ENCODE data around the gene DOCK6.
A peak's percentile ranks its signal among the peaks of the same experiment; 100 is the strongest.

The DOCK6 gene

DNA sequence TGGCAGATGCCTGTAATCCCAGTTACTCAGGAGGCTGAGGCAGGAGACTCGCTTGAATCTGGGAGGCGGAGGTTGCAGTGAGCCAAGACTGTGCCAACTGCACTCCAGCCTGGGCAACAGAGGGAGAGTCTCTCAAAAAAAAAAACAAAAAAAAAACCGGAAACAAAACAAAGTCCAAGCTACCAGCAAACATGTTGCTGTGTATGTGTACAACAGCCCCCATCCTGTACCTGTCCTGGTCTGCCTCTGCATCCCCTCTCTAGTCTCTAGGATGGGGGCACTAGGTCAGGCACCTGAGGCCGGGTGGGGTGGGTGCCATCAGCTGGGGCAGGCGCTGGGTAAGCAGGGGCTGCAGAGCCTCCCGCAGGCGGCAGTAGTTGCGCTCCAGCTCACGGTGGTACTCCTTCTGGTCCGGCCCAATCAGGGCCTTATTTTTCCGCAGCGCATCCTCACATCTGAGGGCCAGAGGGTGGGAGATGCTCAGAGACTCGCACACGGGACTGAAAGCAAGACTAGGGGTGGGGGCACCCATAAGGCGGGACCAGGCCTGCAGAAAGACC, 62.2 kb downstream of the DOCK6 start:
- H3K4me3 ChIP-seq (ENCODE audit: control insufficient read depth, low read depth, low read length) = no peak overlapping the region
- DNase-seq (ENCODE audit: low read depth) = no peak
- TF ChIP-seq, protein P1, sequence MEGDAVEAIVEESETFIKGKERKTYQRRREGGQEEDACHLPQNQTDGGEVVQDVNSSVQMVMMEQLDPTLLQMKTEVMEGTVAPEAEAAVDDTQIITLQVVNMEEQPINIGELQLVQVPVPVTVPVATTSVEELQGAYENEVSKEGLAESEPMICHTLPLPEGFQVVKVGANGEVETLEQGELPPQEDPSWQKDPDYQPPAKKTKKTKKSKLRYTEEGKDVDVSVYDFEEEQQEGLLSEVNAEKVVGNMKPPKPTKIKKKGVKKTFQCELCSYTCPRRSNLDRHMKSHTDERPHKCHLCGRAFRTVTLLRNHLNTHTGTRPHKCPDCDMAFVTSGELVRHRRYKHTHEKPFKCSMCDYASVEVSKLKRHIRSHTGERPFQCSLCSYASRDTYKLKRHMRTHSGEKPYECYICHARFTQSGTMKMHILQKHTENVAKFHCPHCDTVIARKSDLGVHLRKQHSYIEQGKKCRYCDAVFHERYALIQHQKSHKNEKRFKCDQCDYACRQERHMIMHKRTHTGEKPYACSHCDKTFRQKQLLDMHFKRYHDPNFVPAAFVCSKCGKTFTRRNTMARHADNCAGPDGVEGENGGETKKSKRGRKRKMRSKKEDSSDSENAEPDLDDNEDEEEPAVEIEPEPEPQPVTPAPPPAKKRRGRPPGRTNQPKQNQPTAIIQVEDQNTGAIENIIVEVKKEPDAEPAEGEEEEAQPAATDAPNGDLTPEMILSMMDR (conservative IDR thresholded peaks at IDR 0.05; ENCODE audit: control insufficient read depth, insufficient read depth, low read depth, low read length) = no peak

DNA sequence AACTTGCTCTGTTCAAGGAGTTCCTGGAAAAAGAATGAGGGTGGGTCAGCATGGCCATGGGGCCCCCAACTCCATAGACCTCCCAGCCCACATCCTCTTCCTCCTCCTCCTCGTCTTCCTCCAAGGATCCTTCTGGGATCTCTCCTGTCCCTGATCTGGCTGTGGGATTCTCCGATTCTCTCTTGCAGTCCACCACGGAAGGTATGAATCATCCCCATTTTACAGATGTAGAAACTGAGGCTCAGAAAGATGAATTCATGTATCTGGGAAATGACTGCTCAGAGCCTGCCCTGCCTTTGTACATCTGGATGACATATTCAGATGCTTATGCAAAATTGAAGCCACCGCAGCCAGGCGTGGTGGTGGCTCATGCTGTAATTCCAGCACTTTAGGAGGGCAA, 62.8 kb downstream of the DOCK6 start:
- H3K4me3 ChIP-seq (ENCODE audit: control insufficient read depth, low read depth, low read length) = no peak overlapping the region
- no peak for DNase-seq (ENCODE audit: low read depth)
- TF ChIP-seq, protein P1 (conservative IDR thresholded peaks at IDR 0.05; ENCODE audit: control insufficient read depth, insufficient read depth, low read depth, low read length) = no peak

DNA sequence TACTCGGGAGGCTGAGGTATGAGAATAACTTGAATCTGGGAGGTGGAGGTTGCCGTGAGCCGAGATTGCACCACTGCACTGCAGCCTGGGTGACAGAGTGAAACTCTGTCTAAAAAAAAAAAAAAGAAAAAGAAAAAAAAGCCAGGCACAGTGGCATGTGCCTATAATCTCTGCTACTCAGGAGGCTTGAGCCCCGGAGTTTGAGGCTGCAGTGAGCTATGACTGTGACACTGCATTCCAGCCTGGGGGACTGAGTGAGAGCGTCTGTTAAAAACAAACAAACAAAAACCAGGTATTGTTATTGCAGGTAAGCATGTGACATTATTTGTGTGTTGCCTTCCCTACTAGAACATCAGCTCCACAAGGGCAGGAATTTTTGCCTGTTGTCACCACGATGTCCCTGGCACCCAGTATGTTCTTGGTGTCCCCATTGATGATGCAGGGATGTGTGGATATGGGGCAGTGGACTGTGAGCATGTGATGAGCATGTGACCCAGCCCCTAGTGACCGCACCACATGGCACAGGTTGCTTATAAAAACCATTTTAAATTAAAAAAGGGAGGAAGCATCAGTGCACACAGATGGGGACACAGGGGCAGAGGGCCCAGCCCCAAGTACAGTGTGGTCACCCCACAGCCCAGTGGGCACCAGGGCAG, 63.4 kb downstream of the DOCK6 start:
- TF ChIP-seq, protein P1 (conservative IDR thresholded peaks at IDR 0.05; ENCODE audit: control insufficient read depth, insufficient read depth, low read depth, low read length) = no peak
- H3K4me3 ChIP-seq (ENCODE audit: control insufficient read depth, low read depth, low read length) = no peak overlapping the region
- no peak for DNase-seq (ENCODE audit: low read depth)

DNA sequence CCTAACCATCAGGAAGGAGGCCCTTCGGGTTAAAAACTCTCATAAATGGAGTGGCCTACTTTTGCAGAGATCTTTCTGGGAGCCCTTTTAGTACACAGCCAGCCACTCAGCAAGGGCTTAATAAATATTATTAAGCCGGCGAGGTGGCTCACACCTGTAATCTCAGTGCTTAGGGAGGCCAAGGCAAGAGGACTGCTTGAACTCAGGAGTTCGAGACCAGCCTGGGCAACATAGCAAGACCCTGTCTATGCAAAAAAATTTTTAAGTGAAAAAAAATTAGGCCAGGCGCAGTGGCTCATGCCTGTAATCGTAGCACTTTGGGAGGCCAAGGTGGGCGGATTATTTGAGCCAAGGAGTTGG, 64.2 kb downstream of the DOCK6 start:
- no peak overlapping the region for H3K4me3 ChIP-seq (ENCODE audit: control insufficient read depth, low read depth, low read length)
- DNase-seq (ENCODE audit: low read depth) = no peak
- TF ChIP-seq, protein P1 (conservative IDR thresholded peaks at IDR 0.05; ENCODE audit: control insufficient read depth, insufficient read depth, low read depth, low read length) = no peak

DNA sequence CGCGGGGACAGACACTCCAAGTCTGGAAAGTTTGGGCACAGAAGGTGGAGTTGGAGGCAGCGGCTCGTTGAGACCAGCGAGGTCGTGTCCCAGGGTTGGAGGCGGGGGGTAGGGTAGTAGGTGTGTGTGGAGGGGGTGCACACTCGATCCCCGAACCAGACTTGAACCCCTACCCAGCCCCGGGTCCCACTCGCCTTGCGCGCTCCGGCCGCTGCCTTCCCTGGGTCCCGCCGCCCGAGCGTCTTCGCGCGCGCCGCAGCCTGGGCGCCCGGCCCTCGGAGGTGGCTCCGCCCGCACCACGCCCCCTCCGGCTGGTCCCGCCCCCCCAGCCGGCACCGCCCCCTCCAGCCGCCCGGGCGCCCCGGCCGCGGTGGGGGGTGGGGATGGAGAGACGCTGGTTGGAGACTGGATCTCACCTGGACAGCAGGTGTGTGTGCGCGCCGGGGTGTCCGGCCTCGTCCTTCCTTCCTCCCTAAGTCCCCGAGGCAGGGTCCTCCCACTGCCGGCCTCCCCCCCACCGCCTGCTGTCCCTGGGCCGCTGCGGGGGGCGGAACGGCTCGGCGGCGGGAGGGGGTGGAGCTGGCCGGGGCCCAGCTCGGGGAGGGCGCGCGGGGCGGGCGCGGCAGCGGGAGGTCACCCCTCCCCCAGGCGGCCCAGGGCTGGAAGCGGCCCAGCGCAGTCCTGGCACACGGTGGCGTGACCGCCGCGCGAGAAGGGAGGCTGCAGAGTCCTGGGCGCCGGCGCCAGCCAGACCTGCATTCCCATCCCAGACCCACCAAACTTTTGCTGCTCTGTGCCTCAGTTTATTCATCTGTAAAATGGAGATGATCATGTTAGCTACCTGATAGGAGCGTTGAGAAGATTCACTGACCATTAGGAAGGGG, 64.8 kb downstream of the DOCK6 start, which contains the start of gene KANK2:
Gene KANK2 (minus strand): TSS at position 255 of the 884 bp plus-strand sequence. CDS start 3,034 bp downstream, outside the sequence.
- peak; percentile 52 for DNase-seq (ENCODE audit: low read depth)
- TF ChIP-seq, protein P1 (conservative IDR thresholded peaks at IDR 0.05; ENCODE audit: control insufficient read depth, insufficient read depth, low read depth, low read length) = no peak
- peak within 1 kb of the TSS; percentile 71 for H3K4me3 ChIP-seq (ENCODE audit: control insufficient read depth, low read depth, low read length)

DNA sequence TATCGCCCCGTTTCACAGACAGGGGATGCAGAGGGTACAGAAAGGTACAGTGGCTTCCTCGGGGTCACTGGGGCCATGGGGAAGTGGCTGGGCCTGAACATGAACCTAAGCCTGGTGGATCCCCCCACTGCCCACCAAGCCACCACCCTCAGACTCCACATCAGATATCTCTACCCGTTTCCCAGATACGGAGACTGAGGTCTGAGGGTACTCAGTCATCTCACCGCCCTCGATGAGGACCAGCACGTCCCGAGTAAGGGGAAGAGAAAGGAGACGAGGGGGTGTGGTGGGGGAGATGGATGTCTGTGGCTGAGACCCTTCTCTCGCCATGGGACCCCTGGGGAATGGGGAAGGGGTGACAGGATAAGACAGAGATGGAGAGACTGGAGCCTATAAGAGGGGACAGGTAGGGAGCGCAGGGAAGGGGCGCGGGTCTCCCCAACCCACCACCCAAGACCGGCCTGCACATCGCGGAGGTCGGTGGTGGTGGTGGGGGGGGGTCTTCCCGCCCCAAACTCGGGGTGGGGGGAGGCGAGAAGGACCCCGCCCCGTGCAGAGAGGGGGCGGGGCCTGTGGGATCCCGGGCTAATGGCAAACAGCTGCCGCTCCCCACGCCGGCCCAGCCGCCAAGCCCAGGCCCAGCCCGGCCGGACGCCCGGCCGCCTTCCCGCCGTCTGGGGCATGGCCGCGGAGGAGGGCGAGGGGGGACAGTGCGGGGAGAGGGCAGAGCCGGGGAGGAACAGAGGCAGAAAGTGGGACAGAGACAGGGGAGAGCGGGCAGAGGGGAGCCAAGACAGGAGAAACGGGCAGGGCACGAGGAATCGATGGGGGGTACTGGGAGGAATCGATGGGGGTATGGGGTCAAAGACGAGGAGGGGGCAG, 65.7 kb downstream of the DOCK6 start:
- H3K4me3 ChIP-seq (ENCODE audit: control insufficient read depth, low read depth, low read length) = peak overlapping the region; percentile 71
- TF ChIP-seq, protein P1 (conservative IDR thresholded peaks at IDR 0.05; ENCODE audit: control insufficient read depth, insufficient read depth, low read depth, low read length) = no peak
- DNase-seq (ENCODE audit: low read depth) = peak; percentile 30
